Stimulated activated CD4-positive, alpha-beta T cell treated with anti-CD3 and anti-CD28 coated beads, TNF-alpha, amount 100 ng/mL, for 4 hours (primary cell): ENCODE measurements around the gene STK35.

Experiments used
- DNase-seq, 3 experiments: peaks; one replicate each; pipeline ENCODE4 v3.0.0-alpha.2; 2020; ENCODE audit warnings: low read depth in 3 of 3

The STK35 gene

GRCh38 chr20:2195614-2196013, 94.0 kb downstream of the STK35 start:
- no peak for DNase-seq

- DNase-seq = no peak
Observed at GRCh38 chr20:2197166-2197565, 95.5 kb downstream of the STK35 start.
